ENCODE results near the gene GABRG3.

Gene GABRG3

DNA sequence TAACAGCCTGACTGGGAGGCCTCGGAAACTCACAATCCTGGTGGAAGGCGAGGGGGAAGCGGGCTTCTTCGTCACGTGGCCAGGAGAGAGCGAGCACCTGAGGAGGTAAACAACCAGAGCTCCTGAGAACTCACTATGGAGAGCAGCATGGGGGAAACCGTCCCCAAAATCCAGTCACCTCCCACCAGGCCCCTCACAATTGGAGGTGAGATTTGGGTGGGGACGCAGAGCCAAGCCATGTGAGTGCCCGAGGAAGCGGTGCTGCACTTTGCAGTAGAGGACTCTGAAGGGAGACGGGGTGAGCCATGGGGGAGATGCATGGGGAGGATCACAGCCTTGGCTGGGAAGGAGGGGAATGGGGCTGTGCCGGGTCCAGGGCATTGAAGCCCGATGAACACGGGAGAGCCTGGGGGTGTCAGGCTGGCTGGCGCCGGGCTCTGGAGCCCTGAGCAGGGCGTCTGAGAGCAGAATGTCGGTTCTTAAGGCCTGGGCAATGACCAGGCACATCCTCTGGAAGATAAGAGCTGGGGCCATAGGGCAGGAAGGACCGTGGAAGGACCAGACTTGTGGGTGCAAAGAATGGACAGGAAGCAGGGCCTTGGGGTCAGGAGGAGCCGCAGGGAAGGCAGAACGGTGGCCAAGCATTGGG, 117.7 kb downstream of the GABRG3 start:
- Mint-ChIP-seq H3K4me3 (no peak overlapping the region), H3K4me1 (no peaks in the 10 kb centered on the region), H3K27me3 (no peaks in the 10 kb centered on the region), H3K27ac (no peak overlapping the region), H3K9me3 (peaks cover 9% of the 10 kb centered on the region), H3K36me3 (no peaks in the 10 kb centered on the region)
- CTCF ChIA-PET: no interaction called here
- DNase-seq: no peak

DNA sequence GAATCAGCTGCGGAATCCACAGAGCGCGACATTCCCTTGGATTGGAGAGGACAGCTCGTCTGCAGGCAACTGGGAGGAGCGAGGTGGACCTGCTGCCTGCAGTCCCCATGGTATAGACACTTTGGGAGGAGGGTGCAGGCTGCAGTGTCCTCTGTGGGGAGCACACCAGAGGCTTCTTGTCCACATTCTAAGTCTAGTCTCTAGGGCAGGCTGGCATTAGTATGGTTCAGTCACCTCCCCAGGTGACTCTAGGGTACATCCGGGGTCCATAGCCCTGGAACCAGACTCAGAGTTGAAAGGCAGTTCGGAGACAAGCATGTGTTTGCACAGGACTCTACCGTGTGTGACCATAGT, 118.2 kb downstream of the GABRG3 start:
- no peak overlapping the region for H3K4me3 Mint-ChIP-seq
- H3K27me3 Mint-ChIP-seq: no peaks in the 10 kb centered on the region
- H3K27ac Mint-ChIP-seq: no peak overlapping the region
- CTCF ChIA-PET: no interaction called here
- H3K9me3 Mint-ChIP-seq: peaks cover 9% of the 10 kb centered on the region
- DNase-seq: no peak
- no peaks in the 10 kb centered on the region for H3K36me3 Mint-ChIP-seq
- no peaks in the 10 kb centered on the region for H3K4me1 Mint-ChIP-seq

DNA sequence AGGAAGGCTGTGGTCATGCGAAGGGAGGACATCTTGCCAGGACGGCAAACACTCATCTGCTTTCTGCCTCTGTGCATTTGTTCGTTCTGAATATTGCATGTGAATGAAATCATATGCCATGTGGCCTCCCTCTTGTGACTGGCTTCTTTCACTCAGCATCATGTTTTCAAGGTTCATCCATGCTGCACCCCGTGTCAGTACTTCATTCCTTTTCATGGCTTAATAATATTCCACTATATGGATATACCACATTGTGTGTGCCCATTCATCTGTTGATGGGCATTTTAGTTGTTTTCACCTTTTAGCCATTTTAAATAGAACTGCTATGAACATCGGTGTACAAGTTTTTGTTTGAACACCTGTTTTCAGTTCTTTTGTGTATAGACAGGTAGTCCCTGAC, 118.7 kb downstream of the GABRG3 start:
- Mint-ChIP-seq H3K4me3 (no peak overlapping the region), H3K27me3 (no peaks in the 10 kb centered on the region), H3K27ac (no peak overlapping the region), H3K36me3 (no peaks in the 10 kb centered on the region), H3K4me1 (no peaks in the 10 kb centered on the region), H3K9me3 (peaks cover 12% of the 10 kb centered on the region)
- no peak for DNase-seq
- CTCF ChIA-PET: no interaction called here

DNA sequence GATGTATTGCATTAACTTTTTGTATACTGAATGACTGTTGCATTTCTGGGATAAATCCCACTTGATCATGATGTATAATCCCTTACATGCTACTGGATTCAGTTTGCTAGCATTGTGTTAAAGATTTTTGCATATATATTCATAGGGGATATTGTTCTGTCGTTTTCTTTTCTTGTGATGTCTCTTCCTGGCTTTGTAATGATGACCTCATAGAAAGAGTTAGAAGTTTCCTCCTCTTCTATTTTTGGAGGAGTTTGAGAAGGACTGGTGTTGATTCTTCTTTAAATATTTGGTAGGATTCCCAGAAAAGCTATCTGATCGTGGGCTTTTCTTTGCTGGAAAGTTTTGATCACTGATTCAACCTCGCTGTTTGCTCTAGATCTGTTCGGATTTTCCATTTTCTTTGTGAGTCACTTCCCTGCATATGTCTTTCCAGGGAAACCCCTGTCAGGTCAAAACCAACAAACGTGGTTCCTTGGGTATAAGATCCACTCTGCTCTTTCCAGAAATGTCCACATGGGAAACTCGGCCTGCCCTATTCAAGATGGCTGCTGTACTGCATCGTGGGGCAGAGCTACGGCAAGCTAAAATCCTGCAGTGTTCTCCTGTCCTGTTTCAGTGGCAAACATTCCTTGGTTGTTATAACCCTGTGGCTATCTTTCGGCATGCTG, 120.4 kb downstream of the GABRG3 start:
- H3K36me3 Mint-ChIP-seq: no peaks in the 10 kb centered on the region
- CTCF ChIA-PET: no interaction called here
- H3K27ac Mint-ChIP-seq: no peak overlapping the region

DNA sequence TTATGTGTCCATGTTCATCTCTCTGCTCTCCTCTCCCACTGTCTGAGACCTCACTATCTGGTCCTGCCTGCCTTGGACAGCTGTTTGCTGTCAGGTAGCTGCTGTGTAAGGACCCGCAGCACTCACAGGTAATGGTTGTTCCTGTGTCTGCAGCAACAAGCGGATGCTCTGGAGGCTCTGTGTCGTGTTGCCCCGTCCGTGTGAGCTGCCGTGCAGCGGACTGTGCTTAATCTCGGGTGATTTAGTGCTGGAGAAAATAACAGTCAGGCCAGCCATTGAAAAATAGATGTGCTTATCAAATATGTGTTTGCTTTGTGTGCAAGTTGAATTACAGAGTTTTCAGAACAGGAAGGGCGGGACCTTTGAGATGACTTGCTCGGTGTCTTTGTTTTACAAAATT, 121.4 kb downstream of the GABRG3 start:
- peaks cover 12% of the 10 kb centered on the region for H3K9me3 Mint-ChIP-seq
- H3K4me3 Mint-ChIP-seq: no peak overlapping the region
- no peaks in the 10 kb centered on the region for H3K27me3 Mint-ChIP-seq
- DNase-seq: no peak
- no peak overlapping the region for H3K27ac Mint-ChIP-seq
- no peaks in the 10 kb centered on the region for H3K4me1 Mint-ChIP-seq
- CTCF ChIA-PET: no interaction called here
- H3K36me3 Mint-ChIP-seq: no peaks in the 10 kb centered on the region

More for the DNA sequence above, 120.4 kb downstream of the GABRG3 start:
- Mint-ChIP-seq H3K27me3 (no peaks in the 10 kb centered on the region), H3K4me3 (no peak overlapping the region), H3K9me3 (peaks cover 12% of the 10 kb centered on the region), H3K4me1 (no peaks in the 10 kb centered on the region)
- no peak for DNase-seq

DNA sequence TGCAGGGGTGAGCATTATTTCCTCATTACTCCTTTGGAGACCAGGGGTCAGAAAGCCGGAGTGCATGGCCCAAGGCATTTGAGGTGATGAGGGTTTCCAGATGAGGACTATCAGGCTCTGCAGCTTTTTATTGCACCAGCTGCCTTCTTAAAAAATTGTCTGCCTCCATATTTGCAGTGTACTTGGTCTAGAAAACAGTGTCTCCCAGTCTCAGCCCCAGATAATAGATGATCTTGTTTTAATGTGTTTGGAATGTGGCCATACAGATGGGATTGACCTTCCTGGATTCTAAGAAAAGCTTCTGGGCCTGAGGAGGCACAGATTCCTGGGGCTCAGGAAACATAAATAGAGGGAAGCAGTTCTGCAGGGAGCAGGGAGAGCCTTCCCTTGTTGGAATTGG, 123.3 kb downstream of the GABRG3 start:
- DNase-seq: no peak
- Mint-ChIP-seq H3K36me3 (no peaks in the 10 kb centered on the region), H3K4me1 (no peaks in the 10 kb centered on the region), H3K27ac (no peak overlapping the region), H3K9me3 (peaks cover 8% of the 10 kb centered on the region), H3K4me3 (no peak overlapping the region), H3K27me3 (no peaks in the 10 kb centered on the region)
- CTCF ChIA-PET: no interaction called here

DNA sequence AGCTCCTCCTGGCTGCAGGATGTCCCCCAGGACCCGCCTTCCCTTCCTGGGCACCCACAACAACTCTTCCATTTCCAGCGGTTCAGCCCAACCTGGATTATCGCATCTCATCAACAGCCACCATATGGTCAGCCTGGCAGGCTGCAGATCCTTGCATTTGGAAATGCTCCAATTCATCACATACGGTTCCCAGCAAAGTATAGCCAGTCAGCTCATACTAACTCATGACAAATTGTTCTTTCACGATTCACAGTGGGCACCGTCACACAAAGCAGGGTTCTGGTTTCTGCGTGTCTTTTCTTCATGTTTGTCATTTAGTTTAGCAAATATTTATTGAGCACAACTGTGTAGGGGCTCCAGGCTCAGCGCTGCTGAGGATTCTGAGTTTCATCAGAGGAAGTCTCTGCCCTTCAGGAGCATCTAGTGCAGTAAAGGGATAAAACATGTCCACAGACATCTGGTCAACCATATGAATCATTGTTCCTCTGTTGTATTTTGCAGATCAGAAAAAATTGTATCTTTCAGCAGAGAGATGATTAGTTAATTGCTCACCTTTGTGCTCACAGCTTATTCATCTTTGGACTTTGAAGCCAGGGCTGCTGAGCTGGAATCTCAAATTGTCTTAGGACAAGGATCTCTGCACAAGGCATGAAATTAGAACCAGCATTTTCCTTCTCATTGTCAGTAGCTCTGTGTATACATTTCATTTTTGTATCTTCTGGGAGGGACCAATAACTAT, 125.1 kb downstream of the GABRG3 start:
- H3K36me3 Mint-ChIP-seq: no peaks in the 10 kb centered on the region
- CTCF ChIA-PET: no interaction called here
- H3K4me1 Mint-ChIP-seq: no peaks in the 10 kb centered on the region
- no peaks in the 10 kb centered on the region for H3K27me3 Mint-ChIP-seq
- no peak overlapping the region for H3K27ac Mint-ChIP-seq
- no peak overlapping the region for H3K4me3 Mint-ChIP-seq
- H3K9me3 Mint-ChIP-seq: peaks cover 3% of the 10 kb centered on the region
- no peak for DNase-seq

DNA sequence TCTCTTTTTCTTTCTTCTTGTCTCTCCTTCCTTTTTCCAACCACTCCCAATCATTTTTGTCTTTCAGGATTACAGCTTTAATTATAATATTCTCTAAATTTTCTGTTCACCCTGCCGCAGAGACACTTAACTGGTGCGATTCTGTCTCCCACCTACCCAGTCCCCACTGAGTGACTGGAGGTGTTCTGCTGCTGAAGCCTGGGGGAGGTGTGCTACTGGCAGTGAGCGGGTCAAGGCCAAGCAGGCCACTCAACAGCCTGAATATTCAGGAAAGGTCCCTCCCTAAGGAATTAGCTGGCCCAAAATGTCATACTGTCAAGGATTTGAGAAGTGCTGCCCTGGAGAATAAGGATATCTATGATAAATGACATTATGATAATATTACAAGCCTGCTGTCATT, 126.5 kb downstream of the GABRG3 start:
- Mint-ChIP-seq H3K27me3 (no peaks in the 10 kb centered on the region), H3K4me1 (no peaks in the 10 kb centered on the region), H3K27ac (no peak overlapping the region), H3K36me3 (no peaks in the 10 kb centered on the region), H3K9me3 (peaks cover 6% of the 10 kb centered on the region), H3K4me3 (no peak overlapping the region)
- DNase-seq: no peak
- CTCF ChIA-PET: no interaction called here

DNA sequence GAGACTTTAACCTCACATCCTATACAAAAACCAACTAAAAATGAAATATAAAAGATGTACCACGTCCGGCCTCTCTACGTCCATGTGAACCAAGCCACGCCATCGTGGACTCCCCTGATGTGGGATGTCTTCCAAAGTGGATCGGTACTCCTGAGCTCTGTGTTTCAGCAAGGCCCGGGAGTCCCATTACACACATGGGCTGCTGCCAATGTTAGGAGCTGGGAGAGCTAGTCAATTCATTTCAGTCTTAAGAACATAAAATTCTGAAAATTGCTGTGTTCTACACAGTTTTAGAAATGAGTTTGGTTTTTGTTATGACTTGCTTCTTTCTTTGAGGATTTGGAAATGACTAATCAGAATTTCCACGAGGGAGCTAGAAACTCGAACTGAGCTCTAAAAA, 131.0 kb downstream of the GABRG3 start:
- Mint-ChIP-seq H3K4me3 (no peak overlapping the region), H3K27me3 (no peaks in the 10 kb centered on the region), H3K4me1 (no peaks in the 10 kb centered on the region), H3K27ac (no peak overlapping the region), H3K36me3 (no peaks in the 10 kb centered on the region), H3K9me3 (peaks cover 3% of the 10 kb centered on the region)
- CTCF ChIA-PET: no interaction called here
- DNase-seq: no peak

DNA sequence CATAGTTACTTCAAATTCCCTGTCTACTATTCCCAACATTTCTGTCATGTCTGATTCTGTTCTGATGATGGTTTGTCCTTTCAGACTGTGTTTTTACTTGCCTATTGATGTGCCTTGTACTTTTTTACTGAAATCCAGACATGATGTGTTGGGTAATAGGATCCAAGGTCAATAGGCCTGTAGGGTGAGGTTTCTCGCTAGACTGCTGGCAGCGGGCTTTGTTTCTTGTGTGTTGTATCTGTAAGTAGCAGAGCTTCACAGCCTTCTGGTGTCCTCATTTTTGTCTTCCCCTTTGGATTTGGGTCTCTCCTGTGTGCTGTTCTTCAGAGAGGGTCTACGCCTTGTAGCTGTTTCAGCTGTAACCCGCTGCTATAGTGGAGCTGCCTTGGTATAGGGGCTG, 140.3 kb downstream of the GABRG3 start:
- H3K4me3 Mint-ChIP-seq: no peak overlapping the region

DNA sequence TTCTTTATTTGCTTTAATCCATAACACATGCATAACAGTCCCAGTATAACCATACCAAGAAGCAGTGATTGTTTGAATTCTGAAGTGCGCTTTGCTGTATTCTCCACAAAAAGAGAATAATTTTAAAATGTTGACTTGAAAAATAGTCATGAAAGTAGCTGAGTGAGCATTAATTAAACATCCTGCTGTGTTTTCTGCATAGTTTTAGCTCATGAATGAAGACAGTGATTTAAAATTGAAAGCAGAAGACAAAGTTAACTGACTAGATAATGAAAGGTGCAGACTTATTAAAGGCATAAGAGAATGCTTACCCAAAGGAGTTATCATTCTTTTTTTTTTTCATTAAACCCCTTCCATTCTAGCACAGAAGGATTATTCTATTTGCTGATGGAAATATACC, 143.5 kb downstream of the GABRG3 start:
- H3K4me3 Mint-ChIP-seq: no peak overlapping the region
- H3K27me3 Mint-ChIP-seq: no peaks in the 10 kb centered on the region
- H3K4me1 Mint-ChIP-seq: no peaks in the 10 kb centered on the region
- CTCF ChIA-PET: no interaction called here
- H3K27ac Mint-ChIP-seq: no peak overlapping the region
- DNase-seq: no peak
- H3K9me3 Mint-ChIP-seq: peaks cover 2% of the 10 kb centered on the region
- no peaks in the 10 kb centered on the region for H3K36me3 Mint-ChIP-seq

More for the DNA sequence above, 140.3 kb downstream of the GABRG3 start:
- CTCF ChIA-PET: no interaction called here
- Mint-ChIP-seq H3K4me1 (no peaks in the 10 kb centered on the region), H3K36me3 (no peaks in the 10 kb centered on the region), H3K27ac (no peak overlapping the region), H3K9me3 (peaks cover 2% of the 10 kb centered on the region), H3K27me3 (no peaks in the 10 kb centered on the region)
- DNase-seq: no peak

DNA sequence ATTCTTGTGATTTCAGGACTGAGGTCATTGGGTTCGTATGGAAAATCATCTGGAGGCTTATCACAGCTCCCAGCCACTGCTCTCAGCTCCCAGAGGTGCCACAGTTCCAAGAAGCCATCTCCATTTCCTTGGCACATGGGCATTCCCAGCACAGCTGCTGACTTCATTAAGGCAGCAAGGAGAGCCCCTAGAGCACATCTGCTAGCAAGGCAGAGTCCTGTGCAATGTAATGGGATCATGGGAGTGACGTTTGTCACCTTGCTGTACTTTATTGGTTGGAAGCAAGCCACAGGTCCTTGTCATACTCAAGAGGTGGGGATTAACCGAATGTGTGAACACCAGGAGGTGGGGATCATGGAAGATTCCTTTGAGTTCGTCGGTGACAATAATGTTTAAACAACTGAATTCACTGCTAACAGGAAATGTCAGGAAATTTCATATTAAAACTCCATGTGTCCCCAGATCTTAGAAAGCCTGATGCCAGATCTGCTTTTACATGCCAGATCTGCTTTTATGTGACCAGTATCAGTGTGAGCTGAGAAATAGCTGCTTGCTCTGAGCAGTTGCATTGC, 148.8 kb downstream of the GABRG3 start:
- Mint-ChIP-seq H3K27me3 (no peaks in the 10 kb centered on the region), H3K9me3 (peaks cover 9% of the 10 kb centered on the region)
- CTCF ChIA-PET: no interaction called here

DNA sequence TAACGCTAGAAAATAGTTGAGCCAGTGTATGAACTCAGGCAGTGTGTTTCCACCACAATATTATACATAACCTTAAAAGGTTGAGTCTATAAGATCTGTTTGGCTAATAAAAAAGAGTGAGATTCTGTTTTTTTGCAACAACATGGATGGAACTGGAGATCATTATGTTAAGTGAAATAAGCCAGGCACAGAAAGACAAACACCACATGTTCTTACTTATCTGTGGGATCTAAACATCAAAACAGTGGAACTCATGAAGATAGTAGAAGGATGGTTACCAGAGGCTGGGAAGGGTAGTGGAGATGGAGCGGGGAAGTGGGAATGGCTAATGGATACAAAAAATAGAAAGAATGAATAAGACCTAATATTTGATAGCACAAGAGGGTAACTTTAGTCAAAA, 150.7 kb downstream of the GABRG3 start:
- Mint-ChIP-seq H3K9me3 (peaks cover 11% of the 10 kb centered on the region), H3K36me3 (no peaks in the 10 kb centered on the region), H3K4me1 (no peaks in the 10 kb centered on the region), H3K27me3 (no peaks in the 10 kb centered on the region), H3K27ac (no peak overlapping the region), H3K4me3 (no peak overlapping the region)
- DNase-seq: no peak
- CTCF ChIA-PET: no interaction called here

More for the DNA sequence above, 148.8 kb downstream of the GABRG3 start:
- no peak overlapping the region for H3K4me3 Mint-ChIP-seq
- H3K4me1 Mint-ChIP-seq: no peaks in the 10 kb centered on the region
- DNase-seq: no peak
- no peaks in the 10 kb centered on the region for H3K36me3 Mint-ChIP-seq
- no peak overlapping the region for H3K27ac Mint-ChIP-seq

DNA sequence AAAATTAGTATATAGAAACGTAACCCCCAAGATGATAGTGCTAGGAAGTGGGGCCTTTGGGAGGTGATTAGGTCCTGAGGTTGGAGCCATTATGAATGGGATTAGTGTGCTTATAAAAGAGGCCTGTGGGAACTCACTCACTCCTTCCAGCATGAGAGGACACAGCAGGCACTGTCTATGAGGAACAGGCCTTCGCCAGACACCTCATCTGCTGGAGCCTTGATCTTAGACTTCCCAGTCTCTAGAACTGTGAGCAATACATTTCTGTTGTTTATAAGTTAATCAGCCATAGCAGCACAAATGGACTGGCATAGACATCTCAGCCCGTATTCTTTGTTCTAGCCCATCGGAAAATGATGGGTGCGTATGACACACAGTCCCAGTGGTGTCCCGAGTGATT, 152.3 kb downstream of the GABRG3 start:
- Mint-ChIP-seq H3K27ac (no peak overlapping the region), H3K4me3 (no peak overlapping the region), H3K9me3 (peaks cover 14% of the 10 kb centered on the region), H3K4me1 (no peaks in the 10 kb centered on the region), H3K36me3 (no peaks in the 10 kb centered on the region), H3K27me3 (no peaks in the 10 kb centered on the region)
- CTCF ChIA-PET: no interaction called here
- no peak for DNase-seq

DNA sequence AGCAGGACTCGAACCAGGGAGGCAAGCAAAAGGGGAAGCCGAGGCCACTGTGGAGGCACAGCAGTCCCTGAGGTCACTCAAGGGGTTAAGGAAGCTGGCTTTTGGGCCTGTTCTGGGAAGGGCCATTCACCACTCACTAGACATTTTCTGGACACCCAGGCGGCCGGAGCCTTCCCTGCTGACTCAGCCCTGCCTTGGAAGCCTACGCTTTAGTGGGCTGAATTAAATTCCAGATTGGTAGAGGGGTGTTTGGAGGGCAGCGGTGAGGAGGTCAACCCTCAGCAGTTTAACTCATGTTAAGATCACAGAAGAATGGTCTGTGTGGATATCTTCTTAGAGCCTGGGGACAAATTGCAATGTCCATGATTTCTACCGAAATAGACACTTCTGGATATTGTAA, 152.8 kb downstream of the GABRG3 start:
- H3K27ac Mint-ChIP-seq: no peak overlapping the region
- H3K4me1 Mint-ChIP-seq: no peaks in the 10 kb centered on the region
- H3K9me3 Mint-ChIP-seq: peaks cover 14% of the 10 kb centered on the region

More for the DNA sequence above, 152.8 kb downstream of the GABRG3 start:
- Mint-ChIP-seq H3K27me3 (no peaks in the 10 kb centered on the region), H3K4me3 (no peak overlapping the region), H3K36me3 (no peaks in the 10 kb centered on the region)
- CTCF ChIA-PET: no interaction called here
- DNase-seq: no peak

All from activated naive CD4-positive, alpha-beta T cell treated with anti-CD3 and anti-CD28 coated beads, Interleukin-2, amount 10 ng/mL, durations not matched to agents 7 days and 5 days (primary cell).